Umbilical cord (tissue), 2 donors: Measurements from ENCODE around the gene ST8SIA4. TPM values are rescaled to one million over a fixed set of nuclear protein-coding genes. Genes with fewer than 3 reads are reported as not detected.
"Not testable (repeated sequence)": the region's sequence is repeated elsewhere in the genome, so short reads cannot be mapped to it uniquely, and the experiment has no call there.

Source experiments
- DNase-seq: peaks from one replicate; pipeline ENCODE4 v3.0.0-alpha.2; 2015; ENCODE audit warnings: low spot score
- total RNA-seq: library from RNA; depleted of rRNA; stranded (reverse); fragments of >200 nt; gene quantifications from one replicate; pipeline ENCODE4 v1.2.3, GENCODE V29; 2014; ENCODE audit warnings: low replicate concordance; ENCODE audit not compliant: insufficient read depth

ST8SIA4 gene
- total RNA-seq, 1 donor from 2014 or later = 13.5 TPM

- no peak for DNase-seq
These were observed 74.8 kb downstream of the ST8SIA4 start for GRCh38 chr5:100828071-100828897.

GRCh38 chr5:100827481-100827889 is 75.6 kb downstream of the ST8SIA4 start:
- DNase-seq = peak; percentile 15

- DNase-seq = no peak
These were observed 76.9 kb downstream of the ST8SIA4 start for GRCh38 chr5:100826133-100826532.

DNA sequence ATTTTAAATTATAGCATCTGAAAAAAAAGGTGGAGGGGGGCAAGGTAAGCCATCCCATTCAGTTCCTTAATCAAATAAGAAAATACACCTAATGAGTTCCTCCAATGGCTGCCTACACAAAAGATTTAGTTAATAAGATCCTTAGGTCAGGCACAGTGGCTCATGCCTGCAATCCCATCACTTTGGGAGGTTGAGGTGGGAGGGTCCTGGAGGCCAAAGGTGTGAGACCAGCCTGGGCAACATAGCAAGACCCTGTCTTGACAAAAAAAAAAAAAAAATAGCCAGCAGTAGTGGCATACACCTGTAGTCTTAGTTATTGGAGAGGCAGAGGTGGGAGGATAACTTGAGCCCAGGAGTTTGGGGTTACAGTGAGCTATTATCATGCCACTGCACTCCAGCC is 78.4 kb downstream of the ST8SIA4 start:
- no peak for DNase-seq

DNA sequence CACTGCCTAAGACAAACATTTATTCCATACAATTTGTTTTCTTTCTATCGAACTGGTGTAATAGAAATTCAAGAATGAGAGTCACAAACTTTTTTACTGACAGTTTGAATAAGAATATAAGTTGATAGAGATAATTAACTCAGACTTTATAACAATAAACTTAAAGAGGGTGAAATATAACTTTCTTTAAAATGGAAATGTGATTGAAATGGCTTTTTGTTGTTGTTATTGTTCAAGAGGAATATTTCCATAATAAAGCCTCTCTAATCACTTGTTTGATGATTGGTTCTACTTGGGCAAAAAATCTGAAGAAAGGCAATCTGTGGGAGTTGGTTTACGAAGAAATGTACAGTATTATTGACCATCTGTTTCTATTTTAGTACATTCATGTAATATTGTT is 79.3 kb downstream of the ST8SIA4 start:
- no peak for DNase-seq

GRCh38 chr5:100821751-100822150 is 81.3 kb downstream of the ST8SIA4 start:
- no peak for DNase-seq

- no peak for DNase-seq
These were observed 84.7 kb downstream of the ST8SIA4 start for GRCh38 chr5:100818340-100818739.

DNA sequence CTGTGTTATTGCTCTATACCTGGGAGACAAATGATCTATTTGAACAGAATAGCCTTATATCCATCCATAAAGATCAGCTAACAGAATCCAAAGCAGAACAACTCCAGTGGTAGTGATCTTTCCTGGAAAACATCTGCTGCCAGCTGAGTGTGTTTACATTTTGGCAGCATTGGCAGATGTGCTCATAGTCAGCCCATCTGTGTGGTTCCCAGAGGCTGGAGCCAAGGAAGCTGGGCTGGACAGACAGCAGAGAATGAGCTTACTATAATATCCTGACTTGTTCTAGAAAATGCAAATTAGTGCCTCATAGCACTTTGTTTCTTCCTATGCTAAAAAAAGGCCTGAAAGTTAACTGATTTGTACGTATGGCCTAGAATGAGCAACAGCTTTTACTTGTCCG is 99.7 kb downstream of the ST8SIA4 start:
- DNase-seq = peak; percentile 54

GRCh38 chr5:100802208-100802607 is 100.9 kb downstream of the ST8SIA4 start:
- DNase-seq = no peak

DNA sequence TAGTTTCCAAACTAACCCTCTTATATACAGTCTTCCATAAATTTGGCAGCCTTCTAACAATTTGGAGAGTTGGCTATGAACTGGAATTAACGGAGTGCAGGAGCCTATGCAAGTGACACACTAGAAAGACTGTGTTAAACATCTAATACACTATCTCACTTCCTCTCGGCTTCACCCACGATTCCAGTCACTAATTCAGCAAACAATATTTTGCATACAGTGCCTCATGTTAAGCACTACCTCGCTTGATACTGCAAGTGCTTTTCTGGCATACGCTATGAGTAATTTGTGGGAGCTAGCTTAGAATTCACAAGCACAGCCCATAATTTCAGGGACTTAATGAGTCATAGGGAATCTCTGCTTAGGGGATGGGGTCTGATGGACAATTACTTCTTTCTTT is 102.5 kb downstream of the ST8SIA4 start:
- no peak for DNase-seq

DNA sequence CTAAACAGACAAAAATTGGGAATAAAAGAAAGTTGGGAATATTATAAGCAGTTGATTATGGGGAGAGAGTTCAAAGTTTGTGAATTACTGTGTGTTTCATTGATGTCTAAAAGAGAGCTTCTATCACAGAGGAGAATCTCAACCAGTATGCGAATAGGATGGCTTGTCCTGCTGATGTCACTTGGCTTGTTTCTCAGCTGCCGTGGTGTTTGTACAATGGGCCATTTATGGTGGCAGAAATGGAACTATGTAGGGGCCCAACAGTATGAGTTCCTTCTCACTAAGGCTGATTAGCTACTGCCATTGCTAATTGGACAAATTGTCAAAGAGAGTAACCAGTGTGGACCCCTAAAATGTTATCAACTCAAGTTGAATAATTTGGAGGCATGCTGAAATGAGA is 103.9 kb downstream of the ST8SIA4 start:
- no peak for DNase-seq

- no peak for DNase-seq
These were observed 105.2 kb downstream of the ST8SIA4 start for GRCh38 chr5:100797861-100798260.

- DNase-seq = no peak
These were observed 106.2 kb downstream of the ST8SIA4 start for GRCh38 chr5:100796851-100797250.

GRCh38 chr5:100794844-100795243 is 108.2 kb downstream of the ST8SIA4 start:
- no peak for DNase-seq

DNA sequence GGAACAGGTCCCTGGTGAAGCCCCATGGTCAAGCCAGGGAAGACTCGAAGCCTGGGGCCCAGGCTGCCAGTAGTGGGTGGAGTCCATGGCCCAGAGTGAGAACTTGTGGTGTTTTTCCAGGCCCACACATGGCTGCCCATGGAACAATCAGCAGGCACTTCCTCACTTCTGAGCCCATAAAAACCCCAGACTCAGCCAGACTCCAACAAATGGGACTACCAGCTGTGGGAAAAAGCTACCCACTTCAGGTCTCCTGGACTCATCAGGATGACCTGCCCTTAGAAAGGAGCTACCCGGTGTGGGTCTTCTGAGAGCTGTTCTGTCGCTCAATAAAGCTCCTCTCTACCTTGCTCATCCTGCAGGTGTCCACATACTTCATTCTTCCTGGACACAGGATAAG is 108.9 kb downstream of the ST8SIA4 start:
- no peak for DNase-seq

GRCh38 chr5:100792781-100793180 is 110.3 kb downstream of the ST8SIA4 start:
- no peak for DNase-seq

- no peak for DNase-seq
These were observed 111.7 kb downstream of the ST8SIA4 start for GRCh38 chr5:100791391-100791790.

DNA sequence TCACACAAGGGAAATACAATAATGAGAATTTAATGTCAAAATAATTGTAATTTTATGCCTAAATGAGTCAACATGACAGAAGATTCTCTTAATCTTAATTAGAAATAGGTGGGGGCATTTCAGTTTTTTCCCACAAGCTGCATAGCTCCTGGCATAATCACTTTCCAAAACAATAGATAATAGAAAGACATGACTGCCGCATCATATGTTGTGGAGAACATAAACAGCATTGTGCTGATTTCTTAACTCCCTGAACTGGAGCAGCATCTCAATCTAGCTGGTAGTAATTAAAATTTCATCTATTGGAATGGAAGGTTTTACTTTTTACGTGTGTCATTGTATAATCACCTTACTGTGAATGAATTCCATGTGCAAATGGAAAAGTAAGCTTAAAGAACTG is 112.1 kb downstream of the ST8SIA4 start:
- DNase-seq = no peak

GRCh38 chr5:100790170-100790665 is 112.9 kb downstream of the ST8SIA4 start:
- DNase-seq = no peak

- DNase-seq = no peak
These were observed 113.4 kb downstream of the ST8SIA4 start for GRCh38 chr5:100789694-100790093.

- DNase-seq = no peak
These were observed 114.7 kb downstream of the ST8SIA4 start for GRCh38 chr5:100788417-100788816.

DNA sequence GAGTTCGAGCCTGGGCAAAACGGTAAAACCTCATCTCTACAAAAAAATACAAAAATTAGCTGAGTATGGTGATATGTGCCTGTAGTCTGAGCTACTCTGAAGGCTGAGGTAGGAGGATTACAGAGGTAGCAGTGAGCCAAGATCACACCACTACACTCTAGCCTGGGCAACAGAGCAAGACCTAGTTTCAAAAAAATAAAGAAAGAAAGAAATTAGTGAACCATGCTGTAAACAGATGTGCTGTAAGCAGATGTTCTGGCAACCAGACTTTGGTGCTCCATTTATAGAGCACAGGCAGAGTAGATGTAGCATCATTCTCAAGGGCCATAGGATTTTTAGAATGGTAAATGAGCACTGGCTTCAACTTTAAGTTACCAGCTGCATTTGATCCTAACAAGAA is 115.4 kb downstream of the ST8SIA4 start:
- no peak for DNase-seq

DNA sequence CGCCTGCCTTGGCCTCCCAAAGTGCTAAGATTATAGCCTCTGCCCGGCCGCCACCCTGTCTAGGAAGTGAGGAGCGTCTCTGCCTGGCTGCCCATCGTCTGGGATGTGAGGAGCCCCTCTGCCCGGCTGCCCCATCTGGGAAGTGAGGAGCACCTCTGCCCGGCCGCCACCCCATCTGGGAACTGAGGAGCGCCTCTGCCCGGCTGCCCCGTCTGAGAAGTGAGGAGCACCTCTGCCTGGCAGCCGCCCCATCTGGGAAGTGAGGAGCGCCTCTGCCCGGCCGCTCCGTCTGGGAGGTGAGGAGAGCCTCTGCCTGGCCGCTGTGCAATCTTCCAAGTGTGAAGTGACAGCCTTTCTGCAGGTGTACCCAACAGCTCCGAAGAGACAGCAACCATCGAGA is 117.5 kb downstream of the ST8SIA4 start:
- DNase-seq = not testable (repeated sequence)
